ENCODE data around the gene PTGES2.

DNA sequence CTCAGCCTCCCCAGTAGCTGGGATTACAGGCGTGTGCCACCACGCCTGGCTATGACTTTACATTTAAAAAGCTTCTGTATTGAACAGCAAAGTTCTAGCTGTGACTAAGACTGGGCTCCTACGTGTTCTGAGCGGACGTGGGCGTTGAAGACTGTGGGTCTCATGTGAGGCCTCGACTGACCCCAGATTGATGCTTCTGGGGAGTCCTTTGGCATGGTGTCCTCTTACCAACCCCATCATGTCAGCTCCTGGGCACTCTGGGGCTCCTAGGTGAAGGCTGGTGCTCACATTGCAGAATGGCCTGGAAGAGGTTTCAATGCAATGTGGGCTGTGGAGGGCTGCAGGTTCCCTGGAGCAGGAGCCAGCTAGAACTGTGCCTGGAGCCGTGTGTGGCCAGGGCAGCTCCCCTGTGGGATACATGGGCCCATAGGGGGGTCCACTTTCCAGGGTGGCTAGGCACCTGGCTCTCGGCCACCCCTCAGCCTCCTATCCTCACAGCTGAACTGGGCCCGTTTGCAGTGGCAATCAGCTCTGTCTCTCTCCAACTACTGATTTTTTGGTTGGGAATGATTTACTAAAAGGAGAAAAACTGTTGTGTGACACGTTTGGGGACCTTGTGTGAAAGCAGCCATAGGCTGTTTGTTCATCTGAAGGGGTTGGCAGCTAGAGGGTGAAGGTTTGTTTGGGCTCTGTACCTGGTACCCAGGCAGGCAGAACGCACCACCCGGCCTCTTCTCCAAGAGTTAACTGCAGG, 29.8 kb downstream of the PTGES2 start:
- TF ChIP-seq, protein P1, sequence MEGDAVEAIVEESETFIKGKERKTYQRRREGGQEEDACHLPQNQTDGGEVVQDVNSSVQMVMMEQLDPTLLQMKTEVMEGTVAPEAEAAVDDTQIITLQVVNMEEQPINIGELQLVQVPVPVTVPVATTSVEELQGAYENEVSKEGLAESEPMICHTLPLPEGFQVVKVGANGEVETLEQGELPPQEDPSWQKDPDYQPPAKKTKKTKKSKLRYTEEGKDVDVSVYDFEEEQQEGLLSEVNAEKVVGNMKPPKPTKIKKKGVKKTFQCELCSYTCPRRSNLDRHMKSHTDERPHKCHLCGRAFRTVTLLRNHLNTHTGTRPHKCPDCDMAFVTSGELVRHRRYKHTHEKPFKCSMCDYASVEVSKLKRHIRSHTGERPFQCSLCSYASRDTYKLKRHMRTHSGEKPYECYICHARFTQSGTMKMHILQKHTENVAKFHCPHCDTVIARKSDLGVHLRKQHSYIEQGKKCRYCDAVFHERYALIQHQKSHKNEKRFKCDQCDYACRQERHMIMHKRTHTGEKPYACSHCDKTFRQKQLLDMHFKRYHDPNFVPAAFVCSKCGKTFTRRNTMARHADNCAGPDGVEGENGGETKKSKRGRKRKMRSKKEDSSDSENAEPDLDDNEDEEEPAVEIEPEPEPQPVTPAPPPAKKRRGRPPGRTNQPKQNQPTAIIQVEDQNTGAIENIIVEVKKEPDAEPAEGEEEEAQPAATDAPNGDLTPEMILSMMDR (IDR thresholded peaks at IDR 0.05), result no peak
- TF ChIP-seq POLR2AphosphoS5 (IDR thresholded peaks at IDR 0.05), result no peak

Data from upper lobe of left lung (tissue), 4 donors.